WTC11 (cell line): ENCODE data around the gene ZNF593. TPM values are rescaled to one million over a fixed set of nuclear protein-coding genes. Genes with fewer than 3 reads are reported as not detected.

Experiments used
- ATAC-seq: fragments of 200-7000 bp; cut with Tn5 transposase; 2 replicates; pipeline ENCODE4 v1.10.0; 2021; ENCODE audit warnings: mild to moderate bottlenecking, moderate library complexity
- CTCF ChIA-PET: fragments of 300-600 bp; sonication (Branson Sonifier 250); formaldehyde crosslinking; loops from one replicate; lab custom pipeline; 2021; ENCODE audit warnings: antibody characterized with exemption; lab: Charles Lee
- POLR2A ChIA-PET: fragments of 350-600 bp; sonication (Branson Sonifier 250); formaldehyde crosslinking; loops from one replicate; lab custom pipeline; 2021; ENCODE audit warnings: antibody characterized with exemption; lab: Charles Lee
- DNase-seq: peaks from one replicate; pipeline ENCODE4 v3.0.0; 2021; ENCODE audit warnings: low spot score
- H3K27ac Mint-ChIP-seq: 2 replicates; pipeline ENCODE4 v1.8.0; 2021; ENCODE audit warnings: mixed read lengths
- H3K27me3 Mint-ChIP-seq: 2 replicates; pipeline ENCODE4 v1.8.0; 2021; ENCODE audit warnings: low read depth, mild to moderate bottlenecking, moderate library complexity, mixed read lengths
- H3K36me3 Mint-ChIP-seq: 2 replicates; pipeline ENCODE4 v1.8.0; 2021; ENCODE audit warnings: mixed read lengths
- H3K4me1 Mint-ChIP-seq: 2 replicates; pipeline ENCODE4 v1.8.0; 2022; ENCODE audit warnings: mixed read lengths
- H3K4me3 Mint-ChIP-seq: 2 replicates; pipeline ENCODE4 v1.8.0; 2021; ENCODE audit warnings: mild to moderate bottlenecking, moderate library complexity, mixed read lengths
- H3K9me3 Mint-ChIP-seq: 2 replicates; pipeline ENCODE4 v1.8.0; 2021; ENCODE audit warnings: mixed read lengths
- AFF4 ChIP-seq: sonication (generic); formaldehyde crosslinking; IDR thresholded peaks from 2 replicates; pipeline ENCODE4 v1.8.1; 2023; ENCODE audit warnings: mild to moderate bottlenecking, missing genetic modification reagents, borderline replicate concordance
- AR ChIP-seq: fragments of 250-450 bp; sonication (Bioruptor Pico); IDR thresholded peaks from 2 replicates; pipeline ENCODE4 v1.9.0; 2021; ENCODE audit warnings: mild to moderate bottlenecking
- ATF1 ChIP-seq: sonication (generic); formaldehyde crosslinking; IDR thresholded peaks from 2 replicates; pipeline ENCODE4 v1.8.1; 2023; ENCODE audit warnings: mild to moderate bottlenecking, moderate library complexity, missing genetic modification reagents
- ATF6 ChIP-seq: sonication (generic); formaldehyde crosslinking; IDR thresholded peaks from 2 replicates; pipeline ENCODE4 v1.8.1; 2023; ENCODE audit warnings: mild to moderate bottlenecking, missing genetic modification reagents
- E2F5 ChIP-seq: sonication (generic); formaldehyde crosslinking; IDR thresholded peaks from 2 replicates; pipeline ENCODE4 v1.8.1; 2022; ENCODE audit warnings: mild to moderate bottlenecking, moderate library complexity, missing genetic modification reagents
- ELF4 ChIP-seq: sonication (generic); formaldehyde crosslinking; IDR thresholded peaks from 2 replicates; pipeline ENCODE4 v1.8.1; 2022; ENCODE audit warnings: low read depth, mild to moderate bottlenecking, moderate library complexity, missing genetic modification reagents
- ESRRA ChIP-seq: sonication (generic); formaldehyde crosslinking; IDR thresholded peaks from 2 replicates; pipeline ENCODE4 v1.8.1; 2022; ENCODE audit warnings: mild to moderate bottlenecking, missing genetic modification reagents, borderline replicate concordance
- ETV6 ChIP-seq: sonication (generic); formaldehyde crosslinking; IDR thresholded peaks from 2 replicates; pipeline ENCODE4 v1.8.1; 2022; ENCODE audit warnings: mild to moderate bottlenecking, missing genetic modification reagents
- FOXK1 ChIP-seq: sonication (generic); formaldehyde crosslinking; IDR thresholded peaks from 2 replicates; pipeline ENCODE4 v1.8.0; 2022; ENCODE audit warnings: mild to moderate bottlenecking, moderate library complexity, missing genetic modification reagents
- MAX ChIP-seq: sonication (generic); formaldehyde crosslinking; IDR thresholded peaks from 2 replicates; pipeline ENCODE4 v1.8.0; 2022; ENCODE audit warnings: mild to moderate bottlenecking, missing genetic modification reagents
- MXD4 ChIP-seq: fragments of 250-450 bp; sonication (Bioruptor Pico); IDR thresholded peaks from 2 replicates; pipeline ENCODE4 v1.8.0; 2021; ENCODE audit warnings: mild to moderate bottlenecking, moderate library complexity, borderline replicate concordance
- NR2C2 ChIP-seq: sonication (generic); formaldehyde crosslinking; IDR thresholded peaks from 2 replicates; pipeline ENCODE4 v1.8.0; 2022; ENCODE audit warnings: mild to moderate bottlenecking, missing genetic modification reagents
- SMAD4 ChIP-seq: sonication (generic); formaldehyde crosslinking; IDR thresholded peaks from 2 replicates; pipeline ENCODE4 v1.8.0; 2022; ENCODE audit warnings: mild to moderate bottlenecking, missing genetic modification reagents
- SP1 ChIP-seq: sonication (generic); formaldehyde crosslinking; conservative IDR thresholded peaks from 2 replicates; pipeline ENCODE4 v1.8.1; 2022; ENCODE audit warnings: missing genetic modification reagents
- TEAD1 ChIP-seq: sonication (generic); formaldehyde crosslinking; IDR thresholded peaks from 2 replicates; pipeline ENCODE4 v1.8.0; 2022; ENCODE audit warnings: mild to moderate bottlenecking, missing genetic modification reagents
- TEAD4 ChIP-seq: sonication (generic); formaldehyde crosslinking; IDR thresholded peaks from 2 replicates; pipeline ENCODE4 v1.8.0; 2022; ENCODE audit warnings: mild to moderate bottlenecking, missing genetic modification reagents
- ZNF232 ChIP-seq: sonication (generic); formaldehyde crosslinking; IDR thresholded peaks from 2 replicates; pipeline ENCODE4 v1.8.0; 2022; ENCODE audit warnings: mild to moderate bottlenecking, missing genetic modification reagents
- ZNF281 ChIP-seq: sonication (generic); formaldehyde crosslinking; IDR thresholded peaks from 2 replicates; pipeline ENCODE4 v1.8.0; 2023; ENCODE audit warnings: mild to moderate bottlenecking, missing genetic modification reagents
- ZNF416 ChIP-seq: fragments of 250-450 bp; sonication (Bioruptor Pico); IDR thresholded peaks from 2 replicates; pipeline ENCODE4 v1.9.0; 2021; ENCODE audit warnings: mild to moderate bottlenecking, inconsistent platforms
- ZNF423 ChIP-seq: fragments of 250-450 bp; sonication (Bioruptor Pico); IDR thresholded peaks from 2 replicates; pipeline ENCODE4 v2.1.2; 2022; ENCODE audit warnings: mild to moderate bottlenecking, moderate library complexity
- ZNF671 ChIP-seq: fragments of 250-450 bp; sonication (Bioruptor Pico); IDR thresholded peaks from 2 replicates; pipeline ENCODE4 v1.8.0; 2021; ENCODE audit warnings: mild to moderate bottlenecking
- ZSCAN18 ChIP-seq: fragments of 250-450 bp; sonication (Bioruptor Pico); IDR thresholded peaks from 2 replicates; pipeline ENCODE4 v2.1.2; 2022; ENCODE audit warnings: mild to moderate bottlenecking, moderate library complexity
- total RNA-seq: library from RNA; stranded (reverse); gene quantifications from 3 replicates; pipeline ENCODE4 v1.2.3, GENCODE V29; 2021

The ZNF593 gene
- total RNA-seq, 1 experiment from 2014 or later: 49.1 TPM

GRCh38 chr1:26175346-26175745 is 5.6 kb downstream of the ZNF593 start (continued):
- no peak for TF ChIP-seq ATF6 (CRISPR knock-in tag)
- no peak for TF ChIP-seq NR2C2
- TF ChIP-seq, all 79 proteins: peak for 0

- Mint-ChIP-seq H3K36me3 (0 out of 2 replicates have a peak, but pooled peaks cover 2% of the 10 kb centered on the region), H3K4me1 (peaks cover 10% of the 10 kb centered on the region), H3K9me3 (no peaks in the 10 kb centered on the region), H3K27ac (peak within 1 kb of the TSS; percentile 97), H3K4me3 (peak within 1 kb of the TSS; percentile 82), H3K27me3 (no peaks in the 10 kb centered on the region)
- ChIA-PET POLR2A (interaction anchor here (0.6 to 0.7 kb wide), 2 partner anchors 12 to 102 kb away, joined by 3 to 4 read pairs; no protein-coding TSS in a partner anchor), CTCF (interaction anchor here (0.6 to 3.4 kb wide), 33 partner anchors 9 to 688 kb away, joined by 3 to 68 read pairs (median 4); partner anchors contain the start of genes CATSPER4, CEP85, MTFR1L and SH3BGRL3)
- DNase-seq: peak; percentile 94
- peak; percentile 100 for ATAC-seq
- no peak for TF ChIP-seq ZSCAN18 (CRISPR knock-in tag)
- 0 out of 2 replicates have a peak, but pooled peaks have one; percentile 16 for TF ChIP-seq ETV6
- TF ChIP-seq ATF1 (CRISPR knock-in tag): no peak
- TF ChIP-seq ZNF416: no peak
- TF ChIP-seq E2F5 (CRISPR knock-in tag): no peak
- no peak for TF ChIP-seq MXD4 (CRISPR knock-in tag)
- peak; percentile 77 for TF ChIP-seq SP1 (CRISPR knock-in tag)
- no peak for TF ChIP-seq ESRRA (CRISPR knock-in tag)
- TF ChIP-seq AR (CRISPR knock-in tag): no peak
- peak; percentile 70 for TF ChIP-seq TEAD4 (CRISPR knock-in tag)
- TF ChIP-seq AFF4 (CRISPR knock-in tag): no peak
- no peak for TF ChIP-seq ZNF671
- TF ChIP-seq ZNF232: no peak
- 0 out of 2 replicates have a peak, but pooled peaks have one; percentile 28 for TF ChIP-seq FOXK1 (CRISPR knock-in tag)
- no peak for TF ChIP-seq ELF4 (CRISPR knock-in tag)
- no peak for TF ChIP-seq SMAD4 (CRISPR knock-in tag)
- TF ChIP-seq TEAD1 (CRISPR knock-in tag): peak; percentile 92
- peak; percentile 63; the same call in 1 of the 2 replicates for TF ChIP-seq MAX (CRISPR knock-in tag)
- peak; percentile 69; the same call in 1 of the 2 replicates for TF ChIP-seq ZNF423 (CRISPR knock-in tag)
- TF ChIP-seq ZNF281 (CRISPR knock-in tag): no peak
Measured at GRCh38 chr1:26177182-26177684, 7.5 kb downstream of the ZNF593 start, which contains the start of gene CNKSR1. Gene CNKSR1 (plus strand): TSS chr1:26177491. CDS start chr1:26177548, 57 bp downstream.
